GM18508 (cell line): ENCODE measurements around the gene SLC9A3.

Experiments
- ATAC-seq: cut with Tn5 transposase; IDR thresholded peaks from one replicate; pipeline ENCODE4 v1.9.1; 2021; ENCODE audit warnings: moderate number of reproducible peaks; ENCODE audit not compliant: insufficient read depth, unreplicated experiment

The SLC9A3 gene

GRCh38 chr5:466661-467310 is 57.5 kb downstream of the SLC9A3 start:
- no peak for ATAC-seq

GRCh38 chr5:465591-466403 is 58.5 kb downstream of the SLC9A3 start:
- ATAC-seq = no peak

GRCh38 chr5:464843-465590 is 59.2 kb downstream of the SLC9A3 start:
- ATAC-seq = no peak

GRCh38 chr5:464446-464842 is 59.8 kb downstream of the SLC9A3 start:
- ATAC-seq = no peak

- no peak for ATAC-seq
These were observed 60.3 kb downstream of the SLC9A3 start for GRCh38 chr5:463952-464351.

GRCh38 chr5:463301-463700 is 60.9 kb downstream of the SLC9A3 start:
- ATAC-seq = no peak

- no peak for ATAC-seq
These were observed 62.2 kb downstream of the SLC9A3 start for GRCh38 chr5:462051-462481.

- no peak for ATAC-seq
These were observed 64.0 kb downstream of the SLC9A3 start for GRCh38 chr5:460273-460625.

GRCh38 chr5:459562-460272 is 64.5 kb downstream of the SLC9A3 start:
- no peak for ATAC-seq

- no peak for ATAC-seq
These were observed 65.5 kb downstream of the SLC9A3 start for GRCh38 chr5:458547-459353.

- ATAC-seq = no peak
These were observed 66.9 kb downstream of the SLC9A3 start for GRCh38 chr5:457195-457961.

GRCh38 chr5:456351-457194 is 67.7 kb downstream of the SLC9A3 start:
- ATAC-seq = no peak

GRCh38 chr5:455806-456205 is 68.4 kb downstream of the SLC9A3 start:
- no peak for ATAC-seq

- ATAC-seq = no peak
These were observed 69.3 kb downstream of the SLC9A3 start for GRCh38 chr5:454936-455335.

GRCh38 chr5:453725-454481 is 70.3 kb downstream of the SLC9A3 start:
- no peak for ATAC-seq

GRCh38 chr5:452978-453710 is 71.1 kb downstream of the SLC9A3 start:
- no peak for ATAC-seq
